NCI-H524 treated with DMSO at 0.1 percent for 48 hours (cell line): ENCODE results near the gene HSF4.

Experiments
- DNase-seq: peaks from one replicate; lab custom pipeline; 2025; lab: John Stamatoyannopoulos, UW

HSF4 gene

DNA sequence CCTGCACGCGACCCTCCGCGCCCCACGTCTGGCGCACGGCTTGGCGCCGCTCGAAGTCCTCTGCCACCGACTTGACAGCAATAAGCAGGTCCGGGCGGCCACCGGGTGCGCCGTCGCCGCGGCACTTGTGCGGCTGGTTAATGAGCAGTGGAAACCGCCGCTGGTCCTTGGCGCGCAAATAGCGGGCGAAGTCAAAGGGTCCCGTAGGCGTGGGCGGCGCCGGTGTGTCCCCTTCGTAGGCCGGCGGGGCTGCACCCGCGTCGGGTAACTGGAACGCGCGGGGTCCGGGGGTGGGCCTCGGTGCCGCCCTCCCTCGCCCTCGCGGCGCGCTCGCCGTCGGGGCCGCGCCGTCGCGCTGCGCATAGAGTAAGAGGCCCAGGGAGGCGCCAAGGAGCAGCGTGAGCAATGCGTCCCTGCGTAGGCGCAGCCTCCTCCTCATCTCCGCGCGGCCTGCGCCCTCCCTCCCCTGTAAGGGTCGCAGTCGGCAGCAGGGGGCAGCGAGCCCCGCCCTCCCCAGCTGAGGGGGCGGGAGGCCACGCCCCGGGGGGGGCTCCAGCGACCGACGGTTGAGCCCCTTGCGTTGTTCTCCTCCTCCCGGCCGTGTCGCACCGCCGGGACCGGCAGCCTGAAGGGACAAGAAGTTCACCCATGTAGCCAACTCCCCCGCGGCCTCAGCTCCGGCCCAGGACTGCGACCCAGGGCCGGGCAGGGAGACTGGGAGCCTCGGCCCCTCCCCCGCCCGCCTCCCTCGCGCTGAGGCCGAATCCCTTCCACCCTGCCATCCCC lies 14.3 kb upstream of the HSF4 start:
- DNase-seq = no peak

DNA sequence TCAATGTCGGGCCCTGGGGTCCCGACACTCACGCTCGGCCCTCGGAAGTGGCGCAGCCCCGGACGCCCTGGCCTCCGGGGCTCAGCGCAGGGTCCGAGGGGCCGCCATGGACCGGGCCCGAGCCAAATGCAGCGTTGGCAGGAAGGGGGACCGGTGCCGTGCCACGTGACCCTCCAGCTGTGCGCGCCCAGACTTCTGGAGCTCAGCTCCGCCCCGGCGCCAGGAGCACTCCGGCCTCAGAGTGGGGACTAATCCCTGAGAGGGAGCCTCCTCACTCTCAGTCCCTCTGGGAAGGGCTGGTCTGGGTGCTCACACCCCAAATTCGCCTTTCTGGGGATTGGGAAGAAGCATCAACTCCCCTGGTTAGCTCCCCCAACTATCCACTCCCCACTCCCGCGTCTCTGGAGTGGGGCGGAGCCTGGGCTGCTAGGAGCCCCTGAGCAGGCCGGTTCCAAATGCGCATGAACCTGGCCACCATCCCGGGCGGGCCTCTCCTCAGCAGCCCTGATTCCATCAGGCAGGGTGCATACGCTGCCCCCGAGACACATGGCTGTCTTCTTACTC lies 13.6 kb upstream of the HSF4 start, which contains the start of gene B3GNT9:
B3GNT9 (minus strand) TSS at position 166 of the 564 bp plus-strand sequence. CDS start 513 bp downstream, outside the sequence.
- DNase-seq = no peak

DNA sequence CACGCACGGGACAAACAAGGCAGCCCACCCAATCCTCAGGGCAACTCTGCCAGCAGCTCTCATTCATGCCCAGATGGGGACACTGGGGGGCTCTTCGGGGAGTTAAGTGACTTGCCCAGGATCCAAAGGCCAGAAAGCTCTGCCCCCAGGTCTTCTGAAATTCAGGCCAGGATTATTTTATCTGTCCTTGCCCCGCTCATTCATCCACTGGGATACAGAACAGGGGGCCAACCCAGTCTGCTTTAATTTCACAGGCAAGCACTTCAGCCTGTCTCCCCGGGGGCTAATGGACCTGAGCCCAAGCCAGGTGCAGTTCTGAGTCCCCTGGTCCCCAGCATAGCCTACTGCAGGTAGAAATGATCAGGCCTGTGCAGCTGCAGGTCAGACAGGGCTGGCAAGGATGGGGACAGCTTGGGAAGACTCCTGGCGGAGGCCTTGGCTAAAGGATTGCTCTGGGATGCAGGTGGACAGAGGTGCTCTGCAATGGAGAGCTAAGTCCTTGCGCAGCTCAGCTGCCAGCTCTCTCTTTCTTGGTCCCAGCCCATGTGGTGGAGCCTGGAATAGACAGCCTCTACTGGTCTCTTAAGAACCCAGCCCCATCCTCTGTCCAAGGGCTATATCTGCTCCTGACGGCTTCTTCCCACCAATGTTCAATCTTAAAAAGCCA lies 13.0 kb upstream of the HSF4 start:
- no peak for DNase-seq

DNA sequence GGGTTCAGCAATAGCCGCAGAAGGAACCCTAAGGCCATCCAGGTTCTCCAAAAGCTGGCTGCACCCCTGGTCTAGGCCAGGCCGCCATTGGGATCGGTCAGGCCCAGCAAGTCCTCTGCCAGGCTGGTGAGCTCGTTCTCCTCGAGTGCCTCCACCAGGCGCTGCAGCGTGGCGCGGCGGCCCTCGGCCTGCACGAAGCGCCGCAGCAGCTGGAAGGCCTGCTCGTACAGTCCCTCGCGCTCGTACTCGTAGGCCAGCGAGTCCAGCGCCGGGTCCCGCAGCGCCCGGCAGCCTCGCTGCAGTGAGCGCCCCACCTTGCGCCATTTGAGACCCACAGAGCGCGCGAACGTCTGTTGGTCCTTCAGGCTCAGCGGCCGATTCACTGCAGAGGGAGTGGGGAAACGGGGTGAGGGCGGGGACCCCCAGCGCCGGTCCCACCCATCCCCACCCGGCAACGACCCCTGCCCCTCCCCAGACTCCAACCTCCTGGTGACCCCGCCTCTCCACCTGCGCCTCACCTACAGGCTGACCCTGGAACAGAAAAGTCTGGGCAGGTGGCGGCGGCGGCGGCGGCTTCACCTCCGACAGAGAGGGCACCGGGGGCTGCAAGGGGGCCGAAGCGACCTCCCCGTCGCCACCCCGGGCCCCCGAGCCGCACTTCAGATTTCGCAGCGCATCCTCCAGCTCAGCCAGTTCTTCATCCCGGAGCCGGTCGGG lies 9.8 kb upstream of the HSF4 start:
- DNase-seq = no peak

- no peak for DNase-seq
Measured at GRCh38 chr16:67155295-67156142, 9.0 kb upstream of the HSF4 start.

DNA sequence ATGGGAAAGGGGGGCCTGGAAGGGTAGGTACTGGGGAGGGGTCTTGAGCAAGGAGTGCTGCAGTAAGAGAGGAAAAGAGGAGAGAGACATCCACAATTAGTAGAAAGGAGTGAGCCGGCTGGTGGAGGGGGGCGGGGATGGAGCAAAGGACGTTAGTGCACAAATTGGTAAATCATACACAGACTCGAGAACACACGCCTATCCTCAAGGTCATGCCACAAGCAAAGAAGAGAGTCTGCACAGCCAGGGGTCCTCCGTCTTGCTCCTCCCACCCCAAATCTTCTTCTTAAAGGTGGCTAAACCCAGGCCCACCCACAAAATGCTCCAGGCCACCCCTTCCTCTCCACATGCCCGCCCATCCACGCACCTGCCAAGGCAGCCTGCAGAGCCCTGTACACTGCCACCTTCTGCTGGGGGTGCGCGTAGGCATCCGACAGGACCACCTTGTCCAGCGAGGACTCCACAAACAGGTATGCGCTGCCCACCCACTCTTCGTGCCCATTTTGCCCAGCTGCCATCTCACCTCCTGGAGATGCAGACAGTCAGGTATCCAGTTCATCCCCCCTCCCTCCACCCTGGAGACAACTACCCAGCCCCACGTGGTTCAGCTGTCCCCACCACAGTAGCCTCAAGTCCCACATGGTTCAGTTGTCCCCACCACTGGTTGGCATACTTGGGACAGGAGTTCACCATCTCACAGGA lies 8.3 kb upstream of the HSF4 start:
- no peak for DNase-seq

DNA sequence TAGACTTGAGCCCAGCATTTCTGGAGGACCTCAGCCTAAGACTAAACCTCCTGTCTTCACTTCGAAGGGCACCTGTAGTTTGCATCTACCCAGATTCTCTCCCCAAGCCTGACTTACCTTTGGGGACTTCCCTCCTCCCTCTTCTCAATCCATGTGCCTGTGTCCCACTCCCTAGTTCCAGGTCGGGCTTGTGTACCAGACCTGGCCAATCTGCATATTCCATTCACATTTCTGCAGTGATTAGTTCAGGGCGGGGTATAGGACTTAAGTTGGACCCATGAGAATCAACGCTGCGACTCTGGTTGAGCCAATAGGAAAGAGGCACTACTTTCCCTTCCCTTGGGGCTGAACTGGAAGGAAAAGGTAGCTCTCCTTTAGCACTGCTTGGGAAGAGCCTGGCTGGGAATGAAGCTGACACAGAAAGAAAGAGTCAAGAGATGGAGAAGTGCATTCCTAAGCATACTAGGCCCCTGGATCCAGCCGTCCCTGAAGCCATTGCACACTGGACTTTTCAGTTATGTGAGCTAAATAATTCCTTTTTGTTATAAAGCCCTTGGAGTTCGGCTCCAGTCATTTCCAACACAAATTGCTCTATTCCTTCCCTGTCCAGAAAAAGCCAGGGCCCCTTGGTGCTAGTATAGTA lies 7.3 kb upstream of the HSF4 start:
- no peak for DNase-seq

DNA sequence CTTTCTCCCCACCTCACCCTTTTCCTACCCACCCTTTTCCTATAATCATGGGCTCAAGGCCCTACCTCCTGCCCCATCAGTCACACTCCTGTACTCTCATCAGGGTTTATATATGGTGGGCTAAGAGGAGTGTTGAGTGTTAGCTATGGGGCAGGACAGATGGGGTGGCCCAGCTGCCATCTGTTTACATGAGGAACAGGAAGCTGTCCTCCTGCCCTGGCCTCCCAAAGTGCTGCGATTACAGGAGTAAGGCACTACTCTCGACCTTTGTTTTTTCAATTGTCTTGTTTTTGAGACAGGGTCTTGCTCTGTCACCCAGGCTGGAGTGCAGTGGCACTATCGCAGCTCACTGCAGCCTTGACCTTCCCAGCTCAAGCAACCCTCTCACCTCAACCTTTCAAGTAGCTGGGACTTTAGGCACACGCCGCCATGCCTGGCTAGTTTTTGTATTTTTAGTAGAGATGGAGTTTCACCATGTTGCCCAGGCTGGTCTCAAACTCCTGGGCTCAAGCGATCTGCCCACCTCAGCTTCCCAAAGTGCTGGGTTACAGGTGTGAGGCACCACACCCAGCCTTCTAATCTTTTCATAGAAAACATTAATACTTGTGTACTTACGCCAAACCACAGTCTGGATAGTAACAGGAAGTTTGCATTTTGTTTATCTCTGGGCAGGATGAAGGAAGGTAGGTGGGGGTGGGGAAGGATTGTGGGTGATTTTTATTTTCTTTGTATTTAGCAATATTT lies 6.5 kb upstream of the HSF4 start:
- peak; percentile 89 for DNase-seq

GRCh38 chr16:67158637-67159600 lies 5.6 kb upstream of the HSF4 start:
- no peak for DNase-seq

DNA sequence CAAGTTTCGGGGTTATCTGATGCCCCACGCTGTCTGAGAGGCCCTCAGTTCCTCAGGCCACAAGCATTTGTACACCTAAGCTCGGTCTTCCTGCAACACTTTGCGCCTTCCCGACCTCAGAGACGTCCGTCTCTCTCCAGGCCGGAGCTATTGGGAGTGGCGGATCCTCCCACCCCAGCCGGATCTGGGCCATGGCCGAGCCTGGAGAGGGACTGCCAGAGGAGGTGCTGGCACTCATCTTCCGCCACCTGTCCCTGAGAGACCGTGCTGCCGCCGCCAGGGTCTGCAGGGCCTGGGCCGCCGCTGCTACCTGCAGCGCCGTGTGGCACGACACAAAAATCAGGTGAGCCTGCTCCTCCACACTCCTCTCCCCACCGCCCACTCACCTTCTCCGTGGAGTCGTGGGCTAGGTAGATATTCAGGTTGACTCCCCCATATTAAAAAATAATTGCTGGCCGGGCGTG lies 2.9 kb upstream of the HSF4 start:
- no peak for DNase-seq

GRCh38 chr16:67162506-67163163 lies 1.9 kb upstream of the HSF4 start:
- no peak for DNase-seq

DNA sequence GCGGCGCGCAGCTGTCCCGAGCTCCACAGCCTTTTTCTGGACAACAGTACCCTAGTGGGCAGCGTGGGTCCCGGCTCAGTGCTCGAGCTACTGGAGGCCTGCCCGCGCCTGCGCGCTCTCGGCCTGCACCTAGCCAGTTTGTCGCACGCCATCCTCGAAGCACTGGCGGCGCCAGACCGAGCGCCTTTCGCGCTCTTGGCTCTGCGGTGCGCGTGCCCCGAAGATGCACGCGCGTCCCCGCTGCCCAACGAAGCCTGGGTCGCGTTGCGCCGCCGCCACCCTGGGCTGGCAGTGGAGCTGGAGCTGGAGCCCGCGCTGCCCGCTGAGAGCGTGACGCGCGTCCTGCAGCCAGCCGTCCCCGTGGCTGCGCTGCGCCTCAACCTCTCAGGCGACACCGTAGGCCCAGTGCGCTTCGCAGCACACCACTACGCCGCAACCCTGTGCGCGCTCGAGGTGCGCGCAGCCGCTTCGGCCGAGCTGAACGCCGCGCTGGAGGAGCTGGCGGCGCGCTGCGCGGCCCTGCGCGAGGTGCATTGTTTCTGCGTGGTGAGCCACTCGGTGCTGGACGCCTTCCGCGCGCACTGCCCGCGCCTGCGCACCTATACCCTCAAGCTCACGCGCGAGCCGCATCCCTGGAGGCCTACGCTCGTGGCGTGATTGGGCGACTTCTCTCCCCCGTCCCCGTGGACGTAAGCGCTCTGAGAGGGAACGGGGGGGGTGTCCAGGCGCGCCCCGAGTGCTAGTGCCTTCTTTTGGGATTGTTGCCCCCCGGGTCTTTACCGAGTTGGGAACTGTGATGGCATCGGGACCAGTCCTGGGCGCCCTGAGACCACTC lies 1.2 kb upstream of the HSF4 start:
- DNase-seq = peak; percentile 53

- no peak for DNase-seq
Measured at GRCh38 chr16:67163999-67164558, 466 bp upstream of the HSF4 start.

- no peak for DNase-seq
Measured at GRCh38 chr16:67165121-67166078, 855 bp downstream of the HSF4 start.

DNA sequence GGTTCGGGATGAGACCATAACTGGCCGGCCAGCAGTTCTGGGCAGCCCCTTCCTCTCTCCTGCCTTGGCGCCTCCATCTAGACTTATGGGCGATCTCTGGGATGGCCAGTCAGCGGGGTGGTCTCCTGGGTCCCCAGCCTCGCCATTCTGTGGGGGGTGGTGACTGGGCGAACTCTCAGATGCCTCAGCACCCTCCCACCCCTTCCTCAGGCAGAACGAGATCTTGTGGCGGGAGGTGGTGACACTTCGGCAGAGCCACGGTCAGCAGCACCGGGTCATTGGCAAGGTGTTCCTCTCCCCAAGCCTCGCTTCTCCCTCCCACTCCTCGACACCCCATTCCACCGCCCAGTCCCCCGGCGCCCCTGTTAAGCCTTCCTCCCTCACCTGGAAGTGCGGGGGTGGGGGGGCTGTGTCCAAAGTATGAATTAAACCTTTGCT lies 1.6 kb downstream of the HSF4 start:
- DNase-seq = no peak
